Aorta (tissue), 5 donors: ENCODE measurements around the gene DPY19L3. TPM values are rescaled to one million over a fixed set of nuclear protein-coding genes. Genes with fewer than 3 reads are reported as not detected.
"Not testable (repeated sequence)": the region's sequence is repeated elsewhere in the genome, so short reads cannot be mapped to it uniquely, and the experiment has no call there.

Source experiments
- ATAC-seq: fragments of 200-7000 bp; cut with Tn5 transposase; one replicate; pipeline ENCODE4 v1.9.1; 2022; ENCODE audit warnings: moderate library complexity; ENCODE audit not compliant: low FRiP score
- DNase-seq, 2 donors: peaks; one replicate each; pipeline ENCODE4 v3.0.0-alpha.2; 2020
- H3K27ac ChIP-seq, 2 donors: one replicate each; pipeline ENCODE4 v1.5.1; 2013; ENCODE audit warnings: low read length in 2 of 2, mild to moderate bottlenecking in 2 of 2, moderate library complexity in 2 of 2, control low read depth in 1 of 2, inconsistent platforms in 1 of 2, low read depth in 1 of 2
- H3K27me3 ChIP-seq, 2 donors: one replicate each; pipeline ENCODE4 v1.6.1; 2013; ENCODE audit warnings: control low read depth in 1 of 2, low read length in 1 of 2, mild to moderate bottlenecking in 1 of 2, moderate library complexity in 1 of 2; ENCODE audit not compliant: insufficient read depth in 2 of 2, control insufficient read depth in 1 of 2
- H3K36me3 ChIP-seq, 2 donors: one replicate each; pipeline ENCODE4 v1.6.1; 2013; ENCODE audit warnings: control low read depth in 1 of 2, low read length in 1 of 2, mild to moderate bottlenecking in 1 of 2; ENCODE audit not compliant: insufficient read depth in 2 of 2, control insufficient read depth in 1 of 2
- H3K4me1 ChIP-seq, 2 donors: one replicate each; pipeline ENCODE4 v1.6.1; 2013; ENCODE audit warnings: low read length in 2 of 2, control low read depth in 1 of 2, mild to moderate bottlenecking in 1 of 2, moderate library complexity in 1 of 2; ENCODE audit not compliant: insufficient read depth in 2 of 2, control insufficient read depth in 1 of 2
- H3K4me3 ChIP-seq, 2 donors: one replicate each; pipeline ENCODE4 v1.5.1; 2013; ENCODE audit warnings: low read length in 2 of 2, control low read depth in 1 of 2, mild to moderate bottlenecking in 1 of 2
- H3K9me3 ChIP-seq: one replicate; pipeline ENCODE4 v1.6.1; 2013; ENCODE audit warnings: mild to moderate bottlenecking, low read length; ENCODE audit not compliant: control insufficient read depth
- WGBS, 2 donors: extraction: QIAGEN DNeasy Blood & Tissue Kit; methylation state at CpG; one replicate each; pipeline ENCODE4 v1.1.7; 2013; 5-methylcytosine and 5-hydroxymethylcytosine counted together
- intact Hi-C, 2 donors: fragments of 100-400 bp; cut with DNase I; formaldehyde crosslinking; loops; one replicate each; pipeline versions ENCODE4 v1.14.2 to v1.15.0; 2022
- polyA plus RNA-seq, 2 donors: library from polyadenylated mRNA; stranded (reverse); fragments of 200-250 nt; gene quantifications; one replicate each; pipeline ENCODE4 v1.2.3, GENCODE V29; 2013
- total RNA-seq, 2 donors: library from RNA; stranded (reverse); fragmentation: NEBNext Ultra II Directional; extraction: Animal tissue kit (Norgen Biotek cat#: 25700); gene quantifications; one replicate each; pipeline ENCODE4 v1.2.1, GENCODE V29; 2021
- donor health status: healthy with polysubstance abuse.
- donor health status: Bipolar disorder and iron deficiency.
- donor health status: DM: no; HTN: no; CAD: no.
- donor health status: DM: no; HTN: no; CAD: no.
- donor health status: DM: yes; HTN: yes; CAD: no.

Gene DPY19L3
- total and polyA plus RNA-seq, 4 donors: 5.9 to 47.6 (median 23.1) TPM

DNA sequence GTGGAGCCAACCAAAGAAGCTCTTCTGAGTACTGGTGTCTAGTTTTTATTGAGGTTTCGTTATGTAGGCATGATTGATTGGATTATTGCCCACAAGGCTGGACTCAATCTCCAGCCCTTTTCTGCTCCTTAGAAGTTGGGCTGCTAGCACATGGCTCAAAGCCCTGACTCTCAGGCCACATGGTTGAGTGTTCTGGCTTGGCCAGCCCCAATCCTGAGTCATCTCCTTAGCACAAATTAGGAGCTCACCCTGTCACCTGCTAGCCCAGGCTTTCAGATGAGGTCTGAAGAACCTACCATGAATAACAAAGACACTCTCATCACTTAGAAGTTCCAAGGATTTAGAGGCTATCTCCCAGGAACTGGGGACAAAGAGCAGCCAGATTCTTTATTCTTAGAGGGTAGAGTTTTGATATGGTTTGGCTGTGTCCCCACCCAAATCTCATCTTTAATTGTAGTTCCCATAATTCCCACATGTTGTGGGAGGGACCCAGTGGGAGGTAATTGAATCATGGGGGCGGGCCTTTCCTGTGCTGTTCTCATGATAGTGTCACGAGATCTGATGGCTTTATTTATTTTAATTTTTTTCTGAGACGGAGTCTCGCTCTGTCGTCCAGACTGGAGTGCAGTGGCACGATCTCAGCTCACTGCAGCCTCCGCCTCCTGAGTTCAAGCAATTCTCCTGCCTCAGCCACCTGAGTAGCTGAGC lies 11.3 kb downstream of the DPY19L3 start:
- Histone ChIP-seq H3K4me3 (no peak overlapping the region), H3K4me1 (no peaks in the 10 kb centered on the region), H3K27ac (no peak overlapping the region), H3K9me3 (no peaks in the 10 kb centered on the region), H3K27me3 (no peaks in the 10 kb centered on the region), H3K36me3 (peaks cover 0 to 2% of the 10 kb centered on the region in 2 donors)
- DNase-seq (no peak), ATAC-seq (no peak)
- WGBS, 2 donors: 82 to 84% methylated on average over 8 of the region's 8 CpGs
- intact Hi-C loops: no loop called here

DNA sequence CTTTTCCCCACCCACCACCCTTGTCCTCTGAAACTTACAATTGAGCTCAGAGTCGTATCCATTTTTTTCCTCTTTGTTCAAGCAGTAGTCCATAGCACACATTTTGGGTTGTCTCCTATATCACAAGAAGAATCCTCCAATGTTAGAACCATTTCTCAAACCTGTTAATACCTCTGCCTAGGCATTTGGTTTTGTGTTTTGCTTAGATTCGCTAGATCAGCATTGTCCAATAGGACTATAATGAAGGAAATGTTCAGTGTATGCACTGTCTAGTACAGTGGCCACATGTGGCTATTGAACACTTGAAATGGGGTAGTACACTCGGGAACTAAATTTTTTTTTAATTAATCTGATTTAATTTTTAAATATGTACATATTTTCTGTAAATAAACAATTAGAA lies 12.6 kb downstream of the DPY19L3 start:
- Histone ChIP-seq H3K27me3 (no peaks in the 10 kb centered on the region), H3K36me3 (peaks cover 0 to 2% of the 10 kb centered on the region in 2 donors), H3K4me1 (no peaks in the 10 kb centered on the region), H3K9me3 (no peaks in the 10 kb centered on the region), H3K27ac (no peak overlapping the region), H3K4me3 (no peak overlapping the region)
- WGBS, 2 donors: 90 to 92% methylated on average over 3 of the region's 3 CpGs
- ATAC-seq (no peak), DNase-seq (no peak)
- intact Hi-C loops: no loop called here

DNA sequence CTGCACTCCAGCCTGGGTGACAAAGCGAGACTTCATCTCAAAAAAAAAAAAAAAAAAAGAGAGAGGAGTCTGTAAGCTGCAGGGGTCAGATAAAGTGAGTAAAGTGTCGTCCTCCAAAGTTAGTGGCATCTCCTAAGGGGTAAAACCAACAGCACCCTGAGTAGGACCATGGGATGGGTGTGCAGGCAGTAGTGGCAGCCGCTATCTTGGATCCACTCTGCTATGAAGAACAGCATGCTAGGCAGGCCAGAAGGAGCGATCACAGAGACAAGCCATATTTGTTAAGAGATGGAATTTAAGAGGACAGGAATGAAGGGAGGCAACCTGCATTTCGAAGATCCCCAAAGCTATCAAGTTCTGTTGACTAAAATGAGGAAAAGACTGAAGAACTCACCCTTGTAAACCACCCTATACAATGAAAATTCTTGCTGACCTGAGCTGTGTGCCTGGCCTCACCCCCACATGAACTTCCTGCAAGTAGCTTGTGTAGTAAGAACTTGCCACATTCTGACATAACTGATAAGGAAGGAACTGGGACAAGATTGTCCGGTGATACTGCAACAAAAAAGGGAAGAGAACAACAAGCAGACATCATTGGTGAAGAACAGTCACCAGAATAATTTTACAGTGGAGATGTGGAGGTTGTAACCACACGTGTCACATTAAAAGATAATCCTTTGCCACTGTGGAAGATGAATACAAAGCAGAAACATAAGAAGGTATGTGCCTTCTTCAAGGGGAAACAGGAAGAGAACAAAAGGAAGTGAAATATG lies 16.2 kb downstream of the DPY19L3 start:
- no peak for ATAC-seq

DNA sequence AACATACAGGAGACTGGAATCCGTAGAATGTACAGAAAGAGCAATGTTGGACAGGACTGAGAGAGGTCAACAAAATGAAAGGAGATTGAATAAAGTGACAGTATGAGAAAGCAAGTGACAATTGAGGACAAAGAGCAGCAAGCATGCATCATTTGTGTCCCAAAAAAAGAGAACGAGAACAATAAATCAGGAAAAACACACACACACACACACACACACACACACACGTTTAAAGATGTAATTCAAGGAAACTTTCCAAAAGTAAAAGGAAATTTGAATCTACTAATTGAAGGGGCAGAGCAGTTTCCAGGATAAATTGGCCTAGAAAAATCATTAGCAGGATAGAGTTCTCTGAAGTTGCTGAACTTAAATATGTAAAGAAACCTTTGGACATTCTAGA lies 16.9 kb downstream of the DPY19L3 start:
- DNase-seq: no peak
- Histone ChIP-seq H3K27ac (no peak overlapping the region), H3K4me3 (no peak overlapping the region), H3K9me3 (no peaks in the 10 kb centered on the region), H3K4me1 (no peaks in the 10 kb centered on the region), H3K36me3 (peaks cover 0 to 2% of the 10 kb centered on the region in 2 donors), H3K27me3 (no peaks in the 10 kb centered on the region)
- 77 to 81% methylated on average over 3 of the region's 3 CpGs for WGBS, 2 donors
- intact Hi-C loops: no loop called here
- ATAC-seq: no peak

More for the DNA sequence above, 16.2 kb downstream of the DPY19L3 start:
- Histone ChIP-seq H3K4me3 (no peak overlapping the region), H3K9me3 (no peaks in the 10 kb centered on the region), H3K27me3 (no peaks in the 10 kb centered on the region), H3K27ac (no peak overlapping the region), H3K36me3 (peaks cover 0 to under 1% of the 10 kb centered on the region in 2 donors), H3K4me1 (no peaks in the 10 kb centered on the region)
- intact Hi-C loops: no loop called here
- WGBS, 2 donors: 74 to 80% methylated on average over 6 to 7 of the region's 7 CpGs
- no peak for DNase-seq

DNA sequence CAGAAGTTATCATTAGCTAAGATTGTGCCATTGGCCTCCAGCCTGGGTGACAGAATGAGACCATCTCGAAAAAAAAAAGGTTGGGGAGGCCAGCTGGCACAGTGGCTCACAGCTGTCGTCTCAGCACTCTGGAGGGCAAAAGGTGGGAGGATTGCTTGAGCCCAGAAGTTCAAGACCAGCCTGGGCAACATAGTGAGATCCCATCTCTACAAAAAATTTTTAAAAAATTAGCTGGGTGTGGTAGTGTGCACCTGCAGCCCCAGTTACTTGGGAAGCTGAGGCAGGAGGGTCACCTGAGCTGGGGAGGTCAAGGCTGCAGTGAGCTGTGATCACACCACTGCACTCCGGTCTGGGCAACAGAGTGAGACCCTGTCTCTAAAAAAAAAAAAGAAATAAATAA lies 18.4 kb downstream of the DPY19L3 start:
- H3K36me3 ChIP-seq, DNase-seq, H3K9me3 ChIP-seq, H3K27ac ChIP-seq, intact Hi-C loops, ATAC-seq, H3K4me3 ChIP-seq, H3K27me3 ChIP-seq, H3K4me1 ChIP-seq: not testable (repeated sequence)
- WGBS, 2 donors: 86 to 94% methylated on average over 3 of the region's 3 CpGs

DNA sequence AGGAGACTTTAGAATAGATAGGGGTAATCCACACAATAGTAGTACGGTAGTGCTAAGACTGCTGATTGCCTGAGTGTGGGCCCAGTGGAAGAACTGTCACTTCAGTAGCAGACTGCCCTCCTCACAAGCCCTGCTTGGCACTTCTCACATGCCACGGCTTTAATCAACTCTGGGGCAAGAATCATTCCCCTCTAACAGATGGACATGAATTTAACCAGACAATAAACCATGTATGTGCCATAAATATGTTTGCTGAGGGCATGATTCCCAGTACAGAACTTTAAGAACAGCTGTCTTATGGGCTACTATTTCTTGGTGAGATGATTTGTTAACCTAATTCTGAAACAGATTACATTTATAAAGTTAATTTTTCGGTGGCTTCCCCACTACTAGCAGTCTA lies 22.0 kb downstream of the DPY19L3 start:
- Histone ChIP-seq H3K4me3 (no peak overlapping the region), H3K27me3 (no peaks in the 10 kb centered on the region), H3K36me3 (peaks cover 0 to 2% of the 10 kb centered on the region in 2 donors), H3K27ac (no peak overlapping the region), H3K9me3 (no peaks in the 10 kb centered on the region), H3K4me1 (no peaks in the 10 kb centered on the region)
- ATAC-seq (no peak), DNase-seq (no peak)
- WGBS, 2 donors: 92 to 96% methylated on average over 3 of the region's 3 CpGs
- intact Hi-C loops: no loop called here

DNA sequence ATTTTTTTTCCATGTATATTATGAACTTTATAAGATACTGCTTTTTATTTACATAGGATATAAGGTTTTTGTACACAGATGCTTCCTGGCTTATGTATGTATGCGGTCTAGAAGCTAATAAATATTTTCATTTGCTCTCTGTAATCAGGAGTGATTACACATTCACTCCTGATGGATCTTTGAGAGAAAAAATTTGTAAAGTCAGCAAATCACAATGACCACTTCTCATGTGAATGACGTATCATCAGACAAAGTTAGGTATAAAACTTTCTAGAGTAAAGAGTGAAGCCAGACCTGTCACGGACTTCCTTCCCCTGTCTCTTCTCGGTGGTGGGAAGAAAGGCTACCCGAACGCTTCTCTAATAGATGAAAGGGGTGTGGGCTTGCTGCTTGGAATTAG lies 31.1 kb downstream of the DPY19L3 start:
- H3K36me3 ChIP-seq: no peaks in the 10 kb centered on the region
- H3K27me3 ChIP-seq: no peaks in the 10 kb centered on the region
- no peak overlapping the region for H3K27ac ChIP-seq
- no peaks in the 10 kb centered on the region for H3K4me1 ChIP-seq
- DNase-seq (no peak), ATAC-seq (no peak)
- no peak overlapping the region for H3K4me3 ChIP-seq
- no peaks in the 10 kb centered on the region for H3K9me3 ChIP-seq
- intact Hi-C loops: no loop called here
- WGBS, 2 donors: 91% methylated on average over 6 of the region's 6 CpGs

DNA sequence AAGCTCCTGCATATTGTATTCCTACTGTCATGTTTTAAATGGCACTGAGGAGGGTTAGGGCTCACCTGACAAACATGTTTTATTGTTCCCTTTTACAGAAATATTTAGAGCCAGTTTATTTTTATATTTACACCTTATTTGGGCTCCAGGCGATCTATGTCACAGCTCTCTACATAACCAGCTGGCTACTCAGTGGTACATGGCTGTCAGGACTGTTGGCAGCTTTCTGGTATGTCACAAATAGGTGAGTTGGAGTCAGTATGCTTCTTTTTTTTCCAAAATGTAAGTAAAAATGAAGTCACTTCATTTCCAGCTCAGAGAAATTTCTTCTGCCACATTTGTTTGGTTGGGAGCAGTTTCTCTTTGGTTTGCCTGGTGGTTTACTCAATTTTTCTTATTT lies 31.5 kb downstream of the DPY19L3 start:
- DNase-seq (no peak), ATAC-seq (no peak)
- intact Hi-C loops: no loop called here
- Histone ChIP-seq H3K4me3 (no peak overlapping the region), H3K27me3 (no peaks in the 10 kb centered on the region), H3K27ac (no peak overlapping the region), H3K9me3 (no peaks in the 10 kb centered on the region), H3K36me3 (no peaks in the 10 kb centered on the region), H3K4me1 (no peaks in the 10 kb centered on the region)
- 94 to 95% methylated on average over 1 of the region's 1 CpG for WGBS, 2 donors

DNA sequence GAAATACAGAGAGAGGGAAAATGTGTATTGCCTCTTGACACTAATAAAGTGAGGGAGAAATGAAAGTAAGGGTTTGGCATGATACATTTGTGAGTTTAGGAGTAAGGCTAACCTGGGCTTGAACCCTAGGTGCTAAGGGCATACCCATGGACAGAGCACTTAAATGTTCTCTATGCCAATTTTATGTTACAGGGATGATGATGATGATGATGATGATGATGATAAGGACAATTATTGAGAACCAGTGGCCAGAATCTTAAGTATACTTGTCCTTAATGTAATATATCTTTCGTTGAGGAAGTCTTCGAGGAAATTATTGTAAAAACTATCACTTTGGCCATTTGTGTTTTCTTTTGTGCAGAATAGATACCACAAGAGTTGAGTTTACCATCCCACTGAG lies 33.2 kb downstream of the DPY19L3 start:
- intact Hi-C loops: no loop called here
- Histone ChIP-seq H3K27ac (no peak overlapping the region), H3K27me3 (no peaks in the 10 kb centered on the region), H3K9me3 (no peaks in the 10 kb centered on the region), H3K4me3 (no peak overlapping the region), H3K4me1 (no peaks in the 10 kb centered on the region), H3K36me3 (no peaks in the 10 kb centered on the region)
- no peak for ATAC-seq
- WGBS, 2 donors: 93 to 94% methylated on average over 2 of the region's 2 CpGs
- DNase-seq: no peak
